DMS 273 treated with DMSO at 0.1 percent for 48 hours (cell line): Measurements from ENCODE around the gene CMSS1.
A peak's percentile ranks its signal among the peaks of the same experiment; 100 is the strongest.

Experiments
- DNase-seq: peaks from one replicate; lab custom pipeline; 2025; lab: John Stamatoyannopoulos, UW

CMSS1 gene

GRCh38 chr3:100144255-100144866, 326.7 kb downstream of the CMSS1 start:
- no peak for DNase-seq

GRCh38 chr3:100149130-100149529, 331.5 kb downstream of the CMSS1 start:
- DNase-seq: no peak

GRCh38 chr3:100149713-100150415, 332.2 kb downstream of the CMSS1 start:
- DNase-seq: no peak

- no peak for DNase-seq
These were observed 332.8 kb downstream of the CMSS1 start for GRCh38 chr3:100150473-100150872.

- DNase-seq: no peak
These were observed 333.5 kb downstream of the CMSS1 start for GRCh38 chr3:100151024-100151707.

GRCh38 chr3:100154171-100154570, 336.5 kb downstream of the CMSS1 start:
- no peak for DNase-seq

GRCh38 chr3:100155128-100155527, 337.5 kb downstream of the CMSS1 start:
- no peak for DNase-seq

- no peak for DNase-seq
These were observed 337.9 kb downstream of the CMSS1 start for GRCh38 chr3:100155590-100155989.

- no peak for DNase-seq
These were observed 340.0 kb downstream of the CMSS1 start for GRCh38 chr3:100157685-100158084.

GRCh38 chr3:100158918-100159330, 341.3 kb downstream of the CMSS1 start:
- peak; percentile 94 for DNase-seq

- no peak for DNase-seq
These were observed 341.9 kb downstream of the CMSS1 start for GRCh38 chr3:100159331-100160153.

GRCh38 chr3:100160521-100160920, 342.9 kb downstream of the CMSS1 start:
- DNase-seq: no peak

GRCh38 chr3:100163787-100164186, 346.1 kb downstream of the CMSS1 start:
- no peak for DNase-seq

- no peak for DNase-seq
These were observed 347.1 kb downstream of the CMSS1 start for GRCh38 chr3:100164743-100165142.

- DNase-seq: no peak
These were observed 348.4 kb downstream of the CMSS1 start for GRCh38 chr3:100165926-100166550.

- DNase-seq: peak; percentile 18
These were observed 351.7 kb downstream of the CMSS1 start for GRCh38 chr3:100169201-100169920.

- no peak for DNase-seq
These were observed 352.8 kb downstream of the CMSS1 start for GRCh38 chr3:100170486-100170885.

GRCh38 chr3:100171211-100171914, 353.7 kb downstream of the CMSS1 start:
- DNase-seq: no peak

- DNase-seq: no peak
These were observed 356.3 kb downstream of the CMSS1 start for GRCh38 chr3:100173961-100174360.

- no peak for DNase-seq
These were observed 358.1 kb downstream of the CMSS1 start for GRCh38 chr3:100175637-100176280.
